Naive B cell (primary cell): ENCODE data around the gene GLI1. TPM values are rescaled to one million over a fixed set of nuclear protein-coding genes. Genes with fewer than 3 reads are reported as not detected.

Experiments
- ATAC-seq, 2 donors: fragments of 150-1000 bp; cut with Tn5 transposase; 2 replicates each; pipeline ENCODE4 v1.10.0; 2021; ENCODE audit warnings: low read depth in 2 of 2, mild to moderate bottlenecking in 2 of 2, moderate library complexity in 2 of 2
- DNase-seq: peaks from one replicate; pipeline ENCODE4 v3.0.0; 2022
- H3K27ac Mint-ChIP-seq, 6 donors: one replicate each; pipeline ENCODE4 v1.8.0; 2020 to 2022; ENCODE audit warnings: mild to moderate bottlenecking in 6 of 6, mixed read lengths in 6 of 6, moderate library complexity in 5 of 6, inconsistent platforms in 2 of 6
- H3K27me3 Mint-ChIP-seq, 3 donors: one replicate each; pipeline ENCODE4 v1.8.0; 2021 to 2022; ENCODE audit warnings: mixed read lengths in 3 of 3, mild to moderate bottlenecking in 1 of 3
- H3K36me3 Mint-ChIP-seq, 2 donors: one replicate each; pipeline ENCODE4 v1.8.0; 2020 to 2022; ENCODE audit warnings: mixed read lengths in 2 of 2, inconsistent platforms in 1 of 2, mild to moderate bottlenecking in 1 of 2
- H3K4me1 Mint-ChIP-seq, 3 donors: one replicate each; pipeline ENCODE4 v1.8.0; 2020 to 2022; ENCODE audit warnings: mixed read lengths in 3 of 3, inconsistent platforms in 1 of 3, mild to moderate bottlenecking in 1 of 3, moderate library complexity in 1 of 3
- H3K4me3 Mint-ChIP-seq, 8 donors: one replicate each; pipeline ENCODE4 v1.8.0; 2020 to 2022; ENCODE audit warnings: mild to moderate bottlenecking in 8 of 8, mixed read lengths in 8 of 8, moderate library complexity in 8 of 8, inconsistent platforms in 2 of 8
- H3K9me3 Mint-ChIP-seq, 7 donors: one replicate each; pipeline ENCODE4 v1.8.0; 2020 to 2022; ENCODE audit warnings: mixed read lengths in 7 of 7, mild to moderate bottlenecking in 5 of 7, inconsistent platforms in 2 of 7, moderate library complexity in 1 of 7
- polyA plus RNA-seq, 6 donors: library from polyadenylated mRNA; unstranded; fragments of 300-500 nt; fragmentation: Illumina TruSeq; gene quantifications; one replicate each; pipeline ENCODE4 v1.2.3, GENCODE V29; 2021; ENCODE audit warnings: low read depth in 6 of 6

GLI1 gene
- polyA plus RNA-seq, 6 donors from 2014 or later = 0.27 to 2.4 (median 1.1) TPM

GRCh38 chr12:57459055-57459749 is 383 bp upstream of the GLI1 start:
- no peaks in the 10 kb centered on the region for H3K9me3 Mint-ChIP-seq
- peaks cover 45 to 66% (median 56%) of the 10 kb centered on the region in 3 donors for H3K4me1 Mint-ChIP-seq
- H3K27ac Mint-ChIP-seq = peak overlapping the region; percentile 92 to 99 (median 97)
- H3K27me3 Mint-ChIP-seq = no peaks in the 10 kb centered on the region
- peak; percentile 93 for DNase-seq
- H3K36me3 Mint-ChIP-seq = no peaks in the 10 kb centered on the region
- H3K4me3 Mint-ChIP-seq = peak overlapping the region; percentile 87 to 99 (median 92)
- ATAC-seq = peak; percentile 70 to 73

GRCh38 chr12:57460468-57460784 is 841 bp downstream of the GLI1 start:
- ATAC-seq = no peak
- Mint-ChIP-seq H3K27ac (peak overlapping the region; percentile 61 to 94 (median 89)), H3K27me3 (no peaks in the 10 kb centered on the region), H3K4me3 (peak overlapping the region; percentile 87 to 95 (median 92)), H3K36me3 (no peaks in the 10 kb centered on the region), H3K4me1 (peaks cover 45 to 66% (median 59%) of the 10 kb centered on the region in 3 donors), H3K9me3 (no peaks in the 10 kb centered on the region)
- DNase-seq = peak; percentile 37

GRCh38 chr12:57460841-57461275 is 1.3 kb downstream of the GLI1 start:
- Mint-ChIP-seq H3K4me3 (peak overlapping the region; percentile 87 to 96 (median 94)), H3K9me3 (no peaks in the 10 kb centered on the region), H3K27ac (peak overlapping the region in 3 of 6 donors; percentile 82 to 92 (median 91)), H3K27me3 (no peaks in the 10 kb centered on the region), H3K4me1 (peaks cover 43 to 65% (median 57%) of the 10 kb centered on the region in 3 donors), H3K36me3 (no peaks in the 10 kb centered on the region)
- DNase-seq = no peak
- ATAC-seq = no peak

GRCh38 chr12:57461276-57461916 is 1.8 kb downstream of the GLI1 start:
- Mint-ChIP-seq H3K4me3 (peak overlapping the region; percentile 87 to 96 (median 94)), H3K36me3 (no peaks in the 10 kb centered on the region), H3K27me3 (no peaks in the 10 kb centered on the region), H3K9me3 (no peaks in the 10 kb centered on the region), H3K27ac (peak overlapping the region in 5 of 6 donors; percentile 87 to 92 (median 92)), H3K4me1 (peaks cover 41 to 63% (median 53%) of the 10 kb centered on the region in 3 donors)
- ATAC-seq = no peak
- peak; percentile 33 for DNase-seq

- no peaks in the 10 kb centered on the region for H3K9me3 Mint-ChIP-seq
- no peaks in the 10 kb centered on the region for H3K36me3 Mint-ChIP-seq
- DNase-seq (peak; percentile 18), ATAC-seq (no peak)
- H3K4me3 Mint-ChIP-seq = peak overlapping the region; percentile 87 to 96 (median 94)
- H3K27me3 Mint-ChIP-seq = no peaks in the 10 kb centered on the region
- peak overlapping the region in 4 of 6 donors; percentile 87 to 92 (median 92) for H3K27ac Mint-ChIP-seq
- H3K4me1 Mint-ChIP-seq = peaks cover 41 to 58% (median 50%) of the 10 kb centered on the region in 3 donors
Measured at GRCh38 chr12:57461917-57462250, 2.3 kb downstream of the GLI1 start.

- Mint-ChIP-seq H3K36me3 (peaks cover 3 to 4% of the 10 kb centered on the region in 2 donors), H3K4me1 (peaks cover 41 to 63% (median 54%) of the 10 kb centered on the region in 3 donors), H3K27ac (peak overlapping the region; percentile 36 to 94 (median 92)), H3K4me3 (peak overlapping the region; percentile 87 to 96 (median 94)), H3K9me3 (no peaks in the 10 kb centered on the region), H3K27me3 (no peaks in the 10 kb centered on the region)
- peak; percentile 94 for DNase-seq
- ATAC-seq = peak; percentile 63 to 65
Measured at GRCh38 chr12:57462251-57462911, 2.8 kb downstream of the GLI1 start.

- ATAC-seq (no peak), DNase-seq (no peak)
- peaks cover 45 to 68% (median 59%) of the 10 kb centered on the region in 3 donors for H3K4me1 Mint-ChIP-seq
- H3K36me3 Mint-ChIP-seq = peaks cover 4 to 8% of the 10 kb centered on the region in 2 donors
- H3K4me3 Mint-ChIP-seq = peak overlapping the region; percentile 87 to 96 (median 92)
- no peaks in the 10 kb centered on the region for H3K9me3 Mint-ChIP-seq
- no peaks in the 10 kb centered on the region for H3K27me3 Mint-ChIP-seq
- H3K27ac Mint-ChIP-seq = peak overlapping the region in 5 of 6 donors; percentile 36 to 94 (median 92)
Measured at GRCh38 chr12:57462912-57463253, 3.3 kb downstream of the GLI1 start.

GRCh38 chr12:57464569-57464968 is 5.0 kb downstream of the GLI1 start:
- peaks cover 42 to 58% (median 52%) of the 10 kb centered on the region in 3 donors for H3K4me1 Mint-ChIP-seq

GRCh38 chr12:57465030-57465746 is 5.6 kb downstream of the GLI1 start:
- DNase-seq (no peak), ATAC-seq (no peak)
- Mint-ChIP-seq H3K4me3 (peak overlapping the region in 1 of 8 donors; percentile 66), H3K27ac (peak overlapping the region in 4 of 6 donors; percentile 1 to 76 (median 36)), H3K9me3 (no peaks in the 10 kb centered on the region), H3K4me1 (peaks cover 38 to 55% (median 53%) of the 10 kb centered on the region in 3 donors), H3K36me3 (peaks cover 4 to 16% of the 10 kb centered on the region in 2 donors), H3K27me3 (no peaks in the 10 kb centered on the region)

More at GRCh38 chr12:57464569-57464968, 5.0 kb downstream of the GLI1 start:
- DNase-seq (no peak), ATAC-seq (no peak)
- Mint-ChIP-seq H3K27ac (peak overlapping the region in 3 of 6 donors; percentile 1 to 85 (median 76)), H3K4me3 (peak overlapping the region in 1 of 8 donors; percentile 66), H3K9me3 (no peaks in the 10 kb centered on the region), H3K27me3 (no peaks in the 10 kb centered on the region), H3K36me3 (peaks cover 4 to 16% of the 10 kb centered on the region in 2 donors)

GRCh38 chr12:57465747-57466505 is 6.3 kb downstream of the GLI1 start:
- DNase-seq = no peak
- no peaks in the 10 kb centered on the region for H3K9me3 Mint-ChIP-seq
- ATAC-seq = no peak
- H3K36me3 Mint-ChIP-seq = peaks cover 4 to 16% of the 10 kb centered on the region in 2 donors
- H3K4me1 Mint-ChIP-seq = peaks cover 32 to 53% (median 45%) of the 10 kb centered on the region in 3 donors
- H3K4me3 Mint-ChIP-seq = peak overlapping the region in 1 of 8 donors; percentile 4
- peak overlapping the region in 4 of 6 donors; percentile 22 to 49 (median 42) for H3K27ac Mint-ChIP-seq
- H3K27me3 Mint-ChIP-seq = no peaks in the 10 kb centered on the region

- H3K9me3 Mint-ChIP-seq = no peaks in the 10 kb centered on the region
- peaks cover 33 to 57% (median 46%) of the 10 kb centered on the region in 3 donors for H3K4me1 Mint-ChIP-seq
- peak overlapping the region in 4 of 6 donors; percentile 17 to 84 (median 66) for H3K27ac Mint-ChIP-seq
- peak overlapping the region in 1 of 8 donors; percentile 42 for H3K4me3 Mint-ChIP-seq
- ATAC-seq = no peak
- H3K27me3 Mint-ChIP-seq = no peaks in the 10 kb centered on the region
- peaks cover 4 to 16% of the 10 kb centered on the region in 2 donors for H3K36me3 Mint-ChIP-seq
- no peak for DNase-seq
Measured at GRCh38 chr12:57467212-57467874, 7.8 kb downstream of the GLI1 start.

- peaks cover 4 to 16% of the 10 kb centered on the region in 2 donors for H3K36me3 Mint-ChIP-seq
- DNase-seq (no peak), ATAC-seq (no peak)
- H3K27me3 Mint-ChIP-seq = no peaks in the 10 kb centered on the region
- peaks cover 32 to 57% (median 46%) of the 10 kb centered on the region in 3 donors for H3K4me1 Mint-ChIP-seq
- peak overlapping the region in 1 of 8 donors; percentile 40 for H3K4me3 Mint-ChIP-seq
- H3K27ac Mint-ChIP-seq = peak overlapping the region in 3 of 6 donors; percentile 72 to 89 (median 74)
- no peaks in the 10 kb centered on the region for H3K9me3 Mint-ChIP-seq
Measured at GRCh38 chr12:57467915-57468314, 8.3 kb downstream of the GLI1 start.
